SK-N-MC (cell line): ENCODE results near the gene C1QTNF6.

Experiments
- EZH2 ChIP-seq: fragments of 200-600 bp; sonication (generic); IDR thresholded peaks from one replicate; pipeline ENCODE4 v1.6.1; 2017; ENCODE audit warnings: antibody characterized with exemption
- FOXP2 ChIP-seq: optimal IDR thresholded peaks from 2 replicates; pipeline ENCODE3; 2011; ENCODE audit warnings: mild to moderate bottlenecking, moderate library complexity; ENCODE audit not compliant: insufficient read depth; ENCODE audit errors: extremely low read length, control extremely low read depth
- POLR2AphosphoS5 ChIP-seq: IDR thresholded peaks from 2 replicates; pipeline ENCODE4 v1.6.1; 2012; ENCODE audit warnings: mild to moderate bottlenecking, low read depth, low read length, borderline replicate concordance

- TF ChIP-seq POLR2AphosphoS5: no peak
- TF ChIP-seq EZH2: no peak
- no peak for TF ChIP-seq FOXP2
Measured at GRCh38 chr22:37158963-37159290, 29.1 kb downstream of the C1QTNF6 start.
